T-cell (primary cell): Measurements from ENCODE around the gene CITED2. TPM values are rescaled to one million over a fixed set of nuclear protein-coding genes. Genes with fewer than 3 reads are reported as not detected.

Experiments
- ATAC-seq, 4 experiments: fragments of 200-7000 bp in 3 of 4; fragments of 150-1000 bp in 1 of 4; cut with Tn5 transposase; replicated peaks in 1 of 4; 1 replicate in 3 of 4; 2 replicates in 1 of 4; pipeline ENCODE4 v1.10.0; 2021; ENCODE audit warnings: moderate library complexity in 3 of 4, mild to moderate bottlenecking in 2 of 4, moderate number of reproducible peaks in 1 of 4
- CTCF ChIA-PET, 2 donors: fragments of 300-600 bp; sonication (Branson Sonifier 250); formaldehyde crosslinking; loops; one replicate each; lab custom pipeline; 2022; ENCODE audit warnings: antibody characterized with exemption in 2 of 2; lab: Charles Lee
- POLR2A ChIA-PET, 2 donors: fragments of 300-600 bp; sonication (Branson Sonifier 250); formaldehyde crosslinking; loops; one replicate each; lab custom pipeline; 2022; ENCODE audit warnings: antibody characterized with exemption in 2 of 2; lab: Charles Lee
- DNase-seq, 35 experiments: peaks; one replicate each; pipeline versions ENCODE4 v3.0.0 to v3.0.0-alpha.2; 2013 to 2023
- H3K27ac ChIP-seq: one replicate; pipeline ENCODE4 v1.5.1; 2013; ENCODE audit warnings: low read length
- H3K27me3 ChIP-seq, 2 experiments: replicated peaks in 1 of 2; 1 replicate in 1 of 2; 2 replicates in 1 of 2; pipeline versions ENCODE4 v1.6.1 to v1.7.0; 2013; ENCODE audit warnings: low read length in 1 of 2, mixed read lengths in 1 of 2; ENCODE audit not compliant: control insufficient read depth in 2 of 2, insufficient read depth in 2 of 2; ENCODE audit errors: extremely low read depth in 1 of 2
- H3K36me3 ChIP-seq, 2 donors: 1 replicate in 1 of 2; 2 replicates in 1 of 2; pipeline versions ENCODE4 v1.6.1 to v1.7.0; 2013; ENCODE audit warnings: low read length in 1 of 2; ENCODE audit not compliant: control insufficient read depth in 2 of 2, insufficient read depth in 1 of 2; ENCODE audit errors: extremely low read depth in 1 of 2
- H3K4me1 ChIP-seq, 2 experiments: 1 replicate in 1 of 2; 2 replicates in 1 of 2; pipeline versions ENCODE4 v1.6.1 to v1.7.0; 2013; ENCODE audit warnings: low read length in 2 of 2, mixed read lengths in 1 of 2; ENCODE audit not compliant: insufficient read depth in 2 of 2, control insufficient read depth in 1 of 2; ENCODE audit errors: extremely low read depth in 1 of 2
- H3K4me3 ChIP-seq, 2 donors: 1 replicate in 1 of 2; 2 replicates in 1 of 2; pipeline versions ENCODE4 v1.5.1 to v1.7.0; 2013; ENCODE audit warnings: mild to moderate bottlenecking in 2 of 2, low read length in 1 of 2, moderate library complexity in 1 of 2; ENCODE audit not compliant: control insufficient read depth in 1 of 2; ENCODE audit errors: extremely low read depth in 1 of 2
- H3K9me3 ChIP-seq: 2 replicates; pipeline ENCODE4 v1.7.0; 2013
- H3K27ac Mint-ChIP-seq, 2 donors: one replicate each; pipeline ENCODE4 v1.8.0; 2020 to 2021; ENCODE audit warnings: mild to moderate bottlenecking in 2 of 2, mixed read lengths in 2 of 2
- H3K27me3 Mint-ChIP-seq, 2 donors: one replicate each; pipeline ENCODE4 v1.8.0; 2021 to 2022; ENCODE audit warnings: mixed read lengths in 2 of 2
- H3K36me3 Mint-ChIP-seq: one replicate; pipeline ENCODE4 v1.8.0; 2021; ENCODE audit warnings: mixed read lengths
- H3K4me1 Mint-ChIP-seq, 3 donors: one replicate each; pipeline ENCODE4 v1.8.0; 2020 to 2022; ENCODE audit warnings: mixed read lengths in 3 of 3, mild to moderate bottlenecking in 1 of 3
- H3K4me3 Mint-ChIP-seq, 3 donors: one replicate each; pipeline ENCODE4 v1.8.0; 2020 to 2022; ENCODE audit warnings: mild to moderate bottlenecking in 3 of 3, mixed read lengths in 3 of 3, moderate library complexity in 3 of 3
- H3K9me3 Mint-ChIP-seq, 3 donors: one replicate each; pipeline ENCODE4 v1.8.0; 2020 to 2022; ENCODE audit warnings: mixed read lengths in 3 of 3
- WGBS: methylation state at CpG from one replicate; pipeline ENCODE4 v1.1.5; 2013; ENCODE audit warnings: missing lambda C conversion rate; ENCODE audit not compliant: insufficient coverage; 5-methylcytosine and 5-hydroxymethylcytosine counted together
- total RNA-seq, 35 experiments: library from RNA in 6 of 35; stranded (reverse) in 6 of 35; fragments of 120-200 nt in 1 of 35; gene quantifications; one replicate each; pipeline versions ENCODE4 v1.2.1 to v1.2.4 and lab custom pipeline; 2013 to 2026

CITED2 gene
- total RNA-seq, 5 donors from 2014 or later (not counting 1 experiment from before 2014, with no cell fraction given), result 108 to 145 (median 134) TPM

DNA sequence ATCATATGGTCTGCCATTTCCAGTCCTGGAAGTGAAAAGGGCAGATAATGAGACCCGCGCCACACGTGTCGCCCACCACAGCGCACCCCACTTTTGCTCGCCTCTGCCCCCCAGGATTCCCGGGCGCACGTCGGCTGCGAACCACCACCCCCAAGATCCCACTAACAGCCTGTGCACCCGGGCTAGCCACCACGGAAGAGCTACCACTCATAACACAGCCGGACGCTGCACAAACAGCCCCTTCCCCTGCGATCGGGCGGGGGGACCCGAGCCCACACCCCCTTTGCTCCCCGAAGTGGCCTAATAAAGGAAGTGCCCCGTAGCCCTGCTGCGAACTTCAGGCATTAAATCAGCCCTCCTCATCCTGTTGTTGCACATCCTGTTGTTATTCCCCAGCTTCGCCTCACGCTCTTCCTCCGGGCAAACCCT lies 506 bp downstream of the CITED2 start:
- no peaks in the 10 kb centered on the region for H3K9me3 Mint-ChIP-seq
- WGBS, result under 1% methylated on average over 25 of the region's 25 CpGs
- ATAC-seq (peak in 2 of 4 experiments; percentile 16 to 32), DNase-seq (peak in 1 of 35 experiments; percentile 16)
- H3K4me3 ChIP-seq, result peak overlapping the region; percentile 94 to 99
- no peaks in the 10 kb centered on the region for H3K9me3 ChIP-seq
- peaks cover 22 to 26% of the 10 kb centered on the region in 2 experiments for H3K4me1 ChIP-seq
- H3K27me3 Mint-ChIP-seq, result no peaks in the 10 kb centered on the region
- H3K4me1 Mint-ChIP-seq, result peaks cover 41 to 58% (median 43%) of the 10 kb centered on the region in 3 donors
- peak overlapping the region; percentile 97 to 99 for H3K27ac Mint-ChIP-seq
- no peaks in the 10 kb centered on the region for H3K27me3 ChIP-seq
- ChIA-PET POLR2A (interaction anchor here (0.5 to 2.4 kb wide), 33 partner anchors 9 to 1908 kb away, joined by 3 to 17 read pairs (median 5); partner anchors contain the start of genes CCDC28A (in 1 of the 2), HECA (in 1 of the 2) and TXLNB (in 1 of the 2)), CTCF (interaction anchor here (0.6 to 2.2 kb wide), 14 partner anchors 9 to 1550 kb away, joined by 3 to 15 read pairs (median 4); partner anchors contain the start of gene TXLNB (in 1 of the 2))
- H3K27ac ChIP-seq, result peak overlapping the region; percentile 93
- H3K36me3 ChIP-seq, result peaks cover 0 to 4% of the 10 kb centered on the region in 2 donors
- peak overlapping the region; percentile 99 to 100 (median 99) for H3K4me3 Mint-ChIP-seq
- peaks cover 29% of the 10 kb centered on the region for H3K36me3 Mint-ChIP-seq

DNA sequence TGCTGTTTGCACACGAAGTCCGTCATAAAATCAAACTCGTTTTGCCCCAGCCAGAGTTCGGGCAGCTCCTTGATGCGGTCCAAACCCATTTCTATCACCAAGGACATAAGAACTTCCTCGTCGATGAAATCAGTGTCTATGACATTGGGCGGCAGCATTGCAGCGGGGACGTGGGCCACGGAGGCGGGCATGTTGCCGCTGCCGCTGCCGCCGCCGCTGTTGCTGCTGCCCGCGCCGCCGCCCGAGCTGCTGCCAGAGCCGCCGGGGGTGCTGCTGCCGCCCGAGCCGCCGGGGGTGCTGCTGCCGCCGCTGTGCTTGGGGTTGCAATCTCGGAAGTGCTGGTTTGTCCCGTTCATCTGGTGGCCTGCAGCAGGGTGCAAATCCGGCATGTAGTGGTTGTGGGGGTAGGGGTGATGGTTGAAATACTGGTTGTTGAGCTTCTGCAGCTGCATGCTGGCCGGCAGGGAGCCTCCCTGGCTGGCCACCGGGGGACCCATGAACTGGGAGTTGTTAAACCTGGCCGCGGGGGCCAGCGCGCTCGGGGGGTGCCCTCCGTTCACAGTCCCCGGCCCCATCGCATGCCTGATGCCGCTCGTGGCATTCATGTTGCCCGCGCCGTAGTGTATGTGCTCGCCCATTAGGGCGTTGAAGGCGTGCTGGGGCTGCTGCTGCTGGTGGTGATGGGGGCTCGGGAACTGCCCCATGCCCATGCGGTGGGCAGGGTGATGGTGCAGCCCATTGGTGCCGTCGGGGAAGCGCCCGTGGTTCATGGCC lies 1.1 kb downstream of the CITED2 start:
- DNase-seq, result peak; percentile 53 to 84 (median 75)
- peak overlapping the region; percentile 93 for H3K27ac ChIP-seq
- H3K27me3 Mint-ChIP-seq, result no peaks in the 10 kb centered on the region
- H3K4me3 Mint-ChIP-seq, result peak overlapping the region; percentile 99 to 100 (median 99)
- ChIA-PET CTCF (interaction anchor here (0.5 to 4.8 kb wide), 10 partner anchors 9 to 386 kb away, joined by 3 to 66 read pairs (median 4); partner anchors contain the start of gene TXLNB (in 1 of the 2)), POLR2A (interaction anchor here (0.6 to 2.4 kb wide), 20 partner anchors 9 to 534 kb away, joined by 3 to 17 read pairs (median 4); partner anchors contain the start of gene HECA (in 1 of the 2))
- WGBS, result under 1% methylated on average over 57 of the region's 57 CpGs
- peak; percentile 7 to 13 (median 8) for ATAC-seq
- peaks cover 0 to 4% of the 10 kb centered on the region in 2 donors for H3K36me3 ChIP-seq
- no peaks in the 10 kb centered on the region for H3K27me3 ChIP-seq
- H3K4me1 Mint-ChIP-seq, result peaks cover 44 to 58% (median 45%) of the 10 kb centered on the region in 3 donors
- H3K4me1 ChIP-seq, result peaks cover 22 to 26% of the 10 kb centered on the region in 2 experiments
- H3K36me3 Mint-ChIP-seq, result peaks cover 29% of the 10 kb centered on the region
- H3K27ac Mint-ChIP-seq, result peak overlapping the region; percentile 97 to 99
- H3K4me3 ChIP-seq, result peak overlapping the region; percentile 94 to 99
- no peaks in the 10 kb centered on the region for H3K9me3 ChIP-seq
- no peaks in the 10 kb centered on the region for H3K9me3 Mint-ChIP-seq

DNA sequence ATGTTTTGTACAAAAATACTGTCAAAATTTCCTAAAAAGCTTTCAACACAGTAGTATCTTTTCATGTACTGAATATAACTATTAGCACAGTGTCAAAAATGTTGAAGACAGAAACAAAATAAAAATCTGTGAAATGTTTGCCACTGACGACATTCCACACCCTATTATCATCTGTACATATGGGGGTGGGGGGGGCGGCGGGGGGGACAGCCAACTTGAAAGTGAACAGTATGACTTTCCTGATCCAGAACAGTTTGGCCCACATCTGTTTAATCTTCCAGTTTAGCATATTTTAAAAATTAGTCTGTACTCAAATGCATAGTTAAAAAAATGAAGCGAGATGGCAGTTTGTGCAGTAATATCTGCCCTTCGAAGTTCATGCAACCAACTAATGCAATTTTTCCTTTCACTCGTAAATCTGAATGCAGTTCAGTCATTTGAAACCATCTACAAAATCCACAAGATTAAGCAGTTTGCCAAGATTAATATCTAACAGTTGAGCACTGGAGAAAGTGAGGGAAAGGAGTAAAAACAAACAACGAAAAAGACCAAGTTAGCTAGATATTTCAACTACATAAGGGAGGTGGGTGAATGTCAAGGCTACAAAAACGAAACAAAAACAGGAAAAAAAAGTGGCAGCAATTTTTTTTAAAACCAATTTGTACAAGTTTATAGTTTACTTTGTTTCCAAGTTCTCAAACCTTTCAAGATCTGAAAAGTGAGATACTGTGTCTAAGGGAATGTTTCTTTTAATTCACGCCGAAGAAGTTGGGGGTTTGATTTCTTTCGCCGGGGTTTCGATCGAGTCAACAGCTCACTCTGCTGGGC lies 1.9 kb downstream of the CITED2 start:
- no peaks in the 10 kb centered on the region for H3K27me3 ChIP-seq
- peaks cover 0 to 4% of the 10 kb centered on the region in 2 donors for H3K36me3 ChIP-seq
- H3K27me3 Mint-ChIP-seq, result no peaks in the 10 kb centered on the region
- H3K27ac ChIP-seq, result peak overlapping the region; percentile 93
- peaks cover 29% of the 10 kb centered on the region for H3K36me3 Mint-ChIP-seq
- DNase-seq (peak in 2 of 35 experiments; percentile 11 to 34), ATAC-seq (no peak)
- ChIA-PET CTCF (interaction anchor here (0.5 to 4.8 kb wide), 14 partner anchors 8 to 585 kb away, joined by 3 to 66 read pairs (median 3); partner anchors contain the start of gene TXLNB (in 1 of the 2)), POLR2A (interaction anchor here (0.5 to 1.2 kb wide), 11 partner anchors 8 to 535 kb away, joined by 3 to 4 read pairs (median 3); no protein-coding TSS in a partner anchor)
- H3K4me1 Mint-ChIP-seq, result peaks cover 51 to 65% (median 52%) of the 10 kb centered on the region in 3 donors
- H3K27ac Mint-ChIP-seq, result peak overlapping the region; percentile 97 to 99
- peak overlapping the region; percentile 99 to 100 (median 99) for H3K4me3 Mint-ChIP-seq
- H3K4me3 ChIP-seq, result peak overlapping the region; percentile 94 to 99
- no peaks in the 10 kb centered on the region for H3K9me3 Mint-ChIP-seq
- 0% methylated on average over 5 of the region's 14 CpGs for WGBS
- H3K9me3 ChIP-seq, result no peaks in the 10 kb centered on the region
- peaks cover 22 to 30% of the 10 kb centered on the region in 2 experiments for H3K4me1 ChIP-seq

DNA sequence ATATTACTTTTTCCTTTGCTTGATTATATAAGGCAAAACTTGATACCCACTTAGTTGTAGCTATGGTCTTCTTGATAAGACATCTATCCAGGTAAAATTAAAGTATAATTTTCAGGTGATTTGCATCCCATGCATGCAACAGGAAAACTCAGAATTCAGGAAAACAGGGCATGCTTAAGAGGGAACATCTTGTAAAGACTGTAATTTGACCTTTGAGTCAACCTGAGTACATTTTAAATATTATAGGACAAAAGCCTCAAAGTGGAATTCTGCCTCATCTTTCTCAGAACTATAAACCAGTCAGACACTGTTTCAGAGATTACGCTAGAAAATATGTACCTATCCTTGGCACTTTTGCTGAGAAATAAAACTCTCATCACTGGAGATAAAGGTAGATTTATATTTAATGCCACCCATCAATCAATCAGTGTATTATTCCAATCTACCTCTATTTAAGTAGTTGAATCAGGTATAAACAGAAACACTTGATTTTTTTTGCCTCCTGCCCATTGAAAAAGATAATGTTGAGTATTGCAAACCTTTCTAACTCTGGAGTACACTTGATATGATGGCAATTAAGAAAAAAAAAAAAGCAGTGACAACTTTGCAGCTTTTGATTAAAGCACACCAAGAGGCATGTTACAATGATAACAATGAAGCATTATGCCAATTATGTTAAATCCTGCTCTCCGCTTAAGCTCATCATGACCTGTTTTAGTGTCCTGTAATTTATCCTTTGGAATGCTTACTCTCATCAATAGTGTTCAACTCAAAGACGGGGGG lies 2.8 kb downstream of the CITED2 start:
- POLR2A ChIA-PET, result interaction anchor here (0.6 to 1.0 kb wide), 5 partner anchors 79 to 258 kb away, joined by 3 to 4 read pairs (median 3); no protein-coding TSS in a partner anchor

DNA sequence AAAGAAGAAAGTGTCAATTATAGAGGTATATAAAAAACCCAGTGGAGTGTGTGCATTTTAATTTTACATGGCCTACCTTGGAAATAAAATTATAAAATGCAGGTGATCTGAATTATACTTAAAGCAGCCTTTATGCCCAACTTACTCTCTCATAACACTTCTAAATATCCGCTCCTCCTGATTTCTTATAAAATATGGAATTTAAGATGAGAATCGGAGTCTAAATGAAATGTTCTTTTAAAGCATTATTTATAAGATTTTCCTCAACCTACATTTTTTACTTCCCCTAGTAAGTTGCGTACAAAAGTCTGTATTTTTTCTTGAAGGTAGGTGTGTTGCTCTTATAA lies 3.5 kb downstream of the CITED2 start:
- POLR2A ChIA-PET, result interaction anchor here (0.6 to 1.2 kb wide), 4 partner anchors 47 to 341 kb away, joined by 3 to 5 read pairs (median 4); no protein-coding TSS in a partner anchor

More for the DNA sequence above, 2.8 kb downstream of the CITED2 start:
- peak overlapping the region; percentile 93 for H3K27ac ChIP-seq
- Mint-ChIP-seq H3K27ac (peak overlapping the region; percentile 97 to 99), H3K4me1 (peaks cover 53 to 65% (median 56%) of the 10 kb centered on the region in 3 donors), H3K27me3 (no peaks in the 10 kb centered on the region), H3K9me3 (no peaks in the 10 kb centered on the region), H3K4me3 (peak overlapping the region; percentile 99 to 100 (median 99)), H3K36me3 (peaks cover 29% of the 10 kb centered on the region)
- ATAC-seq (no peak), DNase-seq (no peak)
- peaks cover 0 to 4% of the 10 kb centered on the region in 2 donors for H3K36me3 ChIP-seq
- H3K9me3 ChIP-seq, result no peaks in the 10 kb centered on the region
- no peaks in the 10 kb centered on the region for H3K27me3 ChIP-seq
- peaks cover 22 to 30% of the 10 kb centered on the region in 2 experiments for H3K4me1 ChIP-seq
- H3K4me3 ChIP-seq, result peak overlapping the region in 1 of 2 donors; percentile 21
- no CpG with 5 or more reads among the region's 3 CpGs for WGBS
- CTCF ChIA-PET, result interaction anchor here (0.6 to 4.8 kb wide), 10 partner anchors 48 to 584 kb away, joined by 3 to 66 read pairs (median 4); partner anchors contain the start of gene TXLNB (in 2 of the 2)

More for the DNA sequence above, 3.5 kb downstream of the CITED2 start:
- CTCF ChIA-PET, result interaction anchor here (0.7 to 4.8 kb wide), 12 partner anchors 80 to 720 kb away, joined by 3 to 66 read pairs (median 8); partner anchors contain the start of gene TXLNB (in 1 of the 2)
- no peaks in the 10 kb centered on the region for H3K27me3 Mint-ChIP-seq
- Histone ChIP-seq H3K27ac (peak overlapping the region; percentile 93), H3K27me3 (no peaks in the 10 kb centered on the region), H3K9me3 (no peaks in the 10 kb centered on the region), H3K36me3 (peaks cover 0 to 4% of the 10 kb centered on the region in 2 donors), H3K4me1 (peaks cover 19 to 26% of the 10 kb centered on the region in 2 experiments), H3K4me3 (no peak overlapping the region)
- DNase-seq (no peak), ATAC-seq (no peak)
- peaks cover 48 to 59% (median 51%) of the 10 kb centered on the region in 3 donors for H3K4me1 Mint-ChIP-seq
- WGBS, result no CpG with 5 or more reads among the region's 3 CpGs
- no peaks in the 10 kb centered on the region for H3K9me3 Mint-ChIP-seq
- peak overlapping the region; percentile 99 to 100 (median 99) for H3K4me3 Mint-ChIP-seq
- peak overlapping the region; percentile 97 to 99 for H3K27ac Mint-ChIP-seq
- H3K36me3 Mint-ChIP-seq, result peaks cover 29% of the 10 kb centered on the region
